Ectodermal cell (in vitro differentiated cells): ENCODE data around the gene ARL5A.

Experiments
- H3K27ac ChIP-seq: 2 replicates; pipeline ENCODE4 v1.7.0; 2013; ENCODE audit warnings: mild to moderate bottlenecking, low read depth, low read length; ENCODE audit not compliant: insufficient read depth, poor library complexity, severe bottlenecking
- H3K27me3 ChIP-seq: 2 replicates; pipeline ENCODE4 v1.7.0; 2013; ENCODE audit warnings: mild to moderate bottlenecking, low read length; ENCODE audit not compliant: insufficient read depth, control insufficient read depth, poor library complexity, severe bottlenecking
- H3K36me3 ChIP-seq: one replicate; pipeline ENCODE4 v1.7.0; 2013; ENCODE audit warnings: low read length; ENCODE audit not compliant: control insufficient read depth, insufficient read depth
- H3K4me1 ChIP-seq: one replicate; pipeline ENCODE4 v1.7.0; 2013; ENCODE audit warnings: low read length; ENCODE audit not compliant: control insufficient read depth, insufficient read depth
- H3K4me3 ChIP-seq: 2 replicates; pipeline ENCODE4 v1.7.0; 2013; ENCODE audit warnings: low read depth, low read length, control low read depth; ENCODE audit not compliant: insufficient read depth
- H3K9me3 ChIP-seq: 2 replicates; pipeline ENCODE4 v1.7.0; 2013; ENCODE audit warnings: mild to moderate bottlenecking, low read length, moderate library complexity; ENCODE audit not compliant: control insufficient read depth
- WGBS, 2 experiments: methylation state at CpG; one replicate each; pipeline ENCODE4 v1.1.7; 2013; ENCODE audit warnings: missing lambda C conversion rate in 2 of 2; 5-methylcytosine and 5-hydroxymethylcytosine counted together

The ARL5A gene

GRCh38 chr2:151760139-151760650 lies 68.0 kb downstream of the ARL5A start:
- Histone ChIP-seq H3K9me3 (no peaks in the 10 kb centered on the region), H3K4me3 (no peak overlapping the region), H3K36me3 (no peaks in the 10 kb centered on the region), H3K4me1 (peaks cover 6% of the 10 kb centered on the region), H3K27ac (peak overlapping the region; percentile 68), H3K27me3 (no peaks in the 10 kb centered on the region)
- 80 to 82% methylated on average over 11 of the region's 11 CpGs for WGBS, 2 experiments

- Histone ChIP-seq H3K9me3 (no peaks in the 10 kb centered on the region), H3K27ac (no peak overlapping the region), H3K27me3 (no peaks in the 10 kb centered on the region), H3K4me3 (no peak overlapping the region), H3K36me3 (no peaks in the 10 kb centered on the region), H3K4me1 (peaks cover 6% of the 10 kb centered on the region)
- WGBS, 2 experiments = 87 to 93% methylated on average over 3 of the region's 3 CpGs
Observed at GRCh38 chr2:151758744-151759143, 69.5 kb downstream of the ARL5A start.

GRCh38 chr2:151757861-151758260 lies 70.4 kb downstream of the ARL5A start:
- H3K9me3 ChIP-seq = no peaks in the 10 kb centered on the region
- no peak overlapping the region for H3K4me3 ChIP-seq
- WGBS, 2 experiments = 92 to 93% methylated on average over 1 of the region's 1 CpG
- no peaks in the 10 kb centered on the region for H3K36me3 ChIP-seq
- no peak overlapping the region for H3K27ac ChIP-seq
- H3K27me3 ChIP-seq = no peaks in the 10 kb centered on the region
- peaks cover 6% of the 10 kb centered on the region for H3K4me1 ChIP-seq

GRCh38 chr2:151756820-151757219 lies 71.4 kb downstream of the ARL5A start:
- Histone ChIP-seq H3K4me3 (no peak overlapping the region), H3K4me1 (peaks cover 6% of the 10 kb centered on the region), H3K9me3 (no peaks in the 10 kb centered on the region), H3K27me3 (no peaks in the 10 kb centered on the region), H3K36me3 (no peaks in the 10 kb centered on the region), H3K27ac (no peak overlapping the region)
- 94 to 97% methylated on average over 2 of the region's 2 CpGs for WGBS, 2 experiments

GRCh38 chr2:151754253-151754897 lies 73.8 kb downstream of the ARL5A start:
- 50 to 95% methylated on average over 1 of the region's 1 CpG for WGBS, 2 experiments
- H3K36me3 ChIP-seq = no peaks in the 10 kb centered on the region
- no peak overlapping the region for H3K27ac ChIP-seq
- no peaks in the 10 kb centered on the region for H3K4me1 ChIP-seq
- no peaks in the 10 kb centered on the region for H3K27me3 ChIP-seq
- no peak overlapping the region for H3K4me3 ChIP-seq
- H3K9me3 ChIP-seq = no peaks in the 10 kb centered on the region

GRCh38 chr2:151753540-151753939 lies 74.7 kb downstream of the ARL5A start:
- Histone ChIP-seq H3K4me3 (no peak overlapping the region), H3K27me3 (no peaks in the 10 kb centered on the region), H3K27ac (no peak overlapping the region), H3K9me3 (no peaks in the 10 kb centered on the region), H3K4me1 (no peaks in the 10 kb centered on the region), H3K36me3 (no peaks in the 10 kb centered on the region)
